Peyer's patch (tissue), 4 donors: ENCODE measurements around the gene DNAH14. TPM values are rescaled to one million over a fixed set of nuclear protein-coding genes. Genes with fewer than 3 reads are reported as not detected.

Experiments used
- DNase-seq, 3 donors: peaks; one replicate each; pipeline ENCODE4 v3.0.0-alpha.2; 2017 to 2019
- H3K27ac ChIP-seq, 4 donors: fragments of 200-600 bp; sonication (generic); one replicate each; pipeline ENCODE4 v1.5.1; 2016 to 2019
- H3K27me3 ChIP-seq, 2 donors: fragments of 200-600 bp; sonication (generic); one replicate each; pipeline ENCODE4 v1.5.1; 2019
- H3K36me3 ChIP-seq, 3 donors: fragments of 200-600 bp; sonication (generic); one replicate each; pipeline ENCODE4 v1.5.1; 2016 to 2019
- H3K4me1 ChIP-seq, 4 donors: fragments of 200-600 bp; sonication (generic); one replicate each; pipeline ENCODE4 v1.5.1; 2016 to 2019
- H3K4me3 ChIP-seq, 4 donors: fragments of 200-600 bp; sonication (generic); 1 replicate in 3 of 4; 2 replicates in 1 of 4; pipeline ENCODE4 v1.5.1; 2016 to 2019; ENCODE audit warnings: mild to moderate bottlenecking in 1 of 4
- H3K9me3 ChIP-seq, 4 donors: fragments of 200-600 bp; sonication (generic); one replicate each; pipeline ENCODE4 v1.5.1; 2016 to 2019; ENCODE audit warnings: mild to moderate bottlenecking in 1 of 4
- CTCF ChIP-seq, 6 experiments: fragments of 450-650 bp in 4 of 6; fragments of 200-600 bp in 2 of 6; sonication (generic) in 1 of 6; IDR thresholded peaks; one replicate each; pipeline ENCODE4 v1.5.1; 2017 to 2019; ENCODE audit warnings: antibody characterized with exemption in 6 of 6, mild to moderate bottlenecking in 3 of 6, moderate library complexity in 1 of 6
- POLR2A ChIP-seq, 2 donors: fragments of 450-650 bp; IDR thresholded peaks; one replicate each; pipeline ENCODE4 v1.5.1; 2017; ENCODE audit warnings: antibody characterized with exemption in 2 of 2, mild to moderate bottlenecking in 2 of 2, moderate library complexity in 2 of 2
- total RNA-seq, 4 donors: library from RNA; depleted of rRNA; stranded (reverse); fragments of >200 nt; gene quantifications; one replicate each; pipeline ENCODE4 v1.1.0, GENCODE V29; 2016

The DNAH14 gene
- total RNA-seq, 4 donors from 2014 or later: 6.5 to 11.0 (median 7.4) TPM

GRCh38 chr1:225355863-225356262 lies 426.4 kb downstream of the DNAH14 start:
- Histone ChIP-seq H3K9me3 (no peaks in the 10 kb centered on the region), H3K27ac (no peak overlapping the region), H3K36me3 (no peaks in the 10 kb centered on the region), H3K27me3 (no peaks in the 10 kb centered on the region), H3K4me1 (no peaks in the 10 kb centered on the region), H3K4me3 (no peak overlapping the region)
- DNase-seq: no peak
- TF ChIP-seq POLR2A (IDR thresholded peaks at IDR 0.05) (no peak), CTCF (IDR thresholded peaks at IDR 0.05) (no peak)

DNA sequence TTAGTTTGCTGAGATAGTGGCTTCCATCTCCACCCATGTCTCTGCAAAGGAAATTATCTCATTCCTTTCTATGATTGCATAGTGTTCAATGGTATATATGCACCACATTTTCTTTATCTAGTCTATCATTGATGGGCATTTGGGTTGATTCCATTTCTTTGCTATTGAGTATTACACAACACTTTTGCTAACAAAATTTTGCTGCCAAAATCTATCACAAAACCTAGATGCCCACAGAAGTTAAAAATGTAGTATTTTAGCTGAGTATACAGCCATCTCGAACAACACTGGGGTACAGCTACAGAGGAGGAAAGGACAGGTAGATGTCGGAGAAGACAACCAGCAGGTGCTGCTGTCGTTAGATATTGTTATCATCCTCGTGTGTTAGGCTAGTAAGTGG lies 430.6 kb downstream of the DNAH14 start:
- H3K27ac ChIP-seq: no peak overlapping the region
- H3K27me3 ChIP-seq: no peaks in the 10 kb centered on the region
- no peaks in the 10 kb centered on the region for H3K4me1 ChIP-seq
- H3K4me3 ChIP-seq: no peak overlapping the region
- DNase-seq: no peak
- H3K9me3 ChIP-seq: no peaks in the 10 kb centered on the region
- TF ChIP-seq POLR2A (IDR thresholded peaks at IDR 0.05) (no peak), CTCF (IDR thresholded peaks at IDR 0.05) (no peak)
- H3K36me3 ChIP-seq: no peaks in the 10 kb centered on the region

- TF ChIP-seq CTCF (IDR thresholded peaks at IDR 0.05) (no peak), POLR2A (IDR thresholded peaks at IDR 0.05) (no peak)
Measured at GRCh38 chr1:225361176-225361575, 431.7 kb downstream of the DNAH14 start.

DNA sequence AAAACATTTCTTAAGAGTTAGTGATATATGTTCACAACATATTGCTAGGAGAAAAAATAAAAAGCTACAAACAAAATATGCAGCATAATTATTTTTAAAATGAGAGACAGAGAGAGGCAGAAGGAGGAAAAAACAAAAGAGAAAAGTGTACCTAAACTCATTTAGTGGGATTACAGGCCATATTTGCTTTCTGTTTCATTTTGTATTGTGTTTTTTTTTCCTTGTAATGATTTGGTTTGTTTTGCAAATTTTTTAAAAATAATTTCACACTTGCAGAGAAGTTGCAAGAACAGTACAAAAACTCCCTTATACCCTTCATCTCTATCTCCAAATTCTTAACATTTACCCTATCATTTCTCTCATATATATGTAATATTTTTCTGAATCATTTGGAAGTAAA lies 433.3 kb downstream of the DNAH14 start:
- Histone ChIP-seq H3K36me3 (no peaks in the 10 kb centered on the region), H3K27ac (no peak overlapping the region), H3K4me3 (no peak overlapping the region), H3K27me3 (no peaks in the 10 kb centered on the region), H3K9me3 (no peaks in the 10 kb centered on the region), H3K4me1 (no peaks in the 10 kb centered on the region)
- no peak for TF ChIP-seq POLR2A (IDR thresholded peaks at IDR 0.05)
- TF ChIP-seq CTCF (IDR thresholded peaks at IDR 0.05): no peak
- DNase-seq: no peak

More at GRCh38 chr1:225361176-225361575, 431.7 kb downstream of the DNAH14 start:
- Histone ChIP-seq H3K27me3 (no peaks in the 10 kb centered on the region), H3K36me3 (no peaks in the 10 kb centered on the region), H3K9me3 (no peaks in the 10 kb centered on the region), H3K4me1 (no peaks in the 10 kb centered on the region), H3K4me3 (no peak overlapping the region), H3K27ac (no peak overlapping the region)
- no peak for DNase-seq

- Histone ChIP-seq H3K36me3 (no peaks in the 10 kb centered on the region), H3K4me3 (no peak overlapping the region), H3K27me3 (no peaks in the 10 kb centered on the region), H3K9me3 (no peaks in the 10 kb centered on the region), H3K27ac (no peak overlapping the region), H3K4me1 (no peaks in the 10 kb centered on the region)
- DNase-seq: no peak
- TF ChIP-seq POLR2A (IDR thresholded peaks at IDR 0.05) (no peak), CTCF (IDR thresholded peaks at IDR 0.05) (no peak)
Measured at GRCh38 chr1:225364439-225364838, 435.0 kb downstream of the DNAH14 start.

DNA sequence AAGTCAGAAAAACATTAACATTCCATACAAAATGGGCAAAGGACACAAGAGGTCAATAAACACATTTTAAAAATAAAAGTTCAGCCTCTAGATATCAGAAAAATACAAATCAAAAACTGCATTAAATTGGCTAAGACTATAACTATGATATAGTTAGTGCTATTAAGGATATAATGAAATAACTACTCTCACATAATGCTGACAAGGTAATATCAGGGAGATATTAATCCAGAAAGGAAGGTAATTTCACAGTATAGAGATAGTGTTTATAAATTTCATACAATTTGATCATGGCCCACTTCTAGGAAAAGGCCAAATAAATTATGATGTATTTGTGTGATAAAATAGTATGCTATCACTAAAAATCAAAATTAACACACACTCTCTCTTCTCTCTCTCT lies 436.5 kb downstream of the DNAH14 start:
- Histone ChIP-seq H3K36me3 (no peaks in the 10 kb centered on the region), H3K27ac (no peak overlapping the region), H3K4me1 (no peaks in the 10 kb centered on the region), H3K4me3 (no peak overlapping the region), H3K9me3 (no peaks in the 10 kb centered on the region), H3K27me3 (no peaks in the 10 kb centered on the region)
- no peak for DNase-seq
- TF ChIP-seq CTCF (IDR thresholded peaks at IDR 0.05): no peak
- TF ChIP-seq POLR2A (IDR thresholded peaks at IDR 0.05): no peak
